HG02610 (cell line): ENCODE results near the gene RAB20.

Experiments
- ATAC-seq: cut with Tn5 transposase; IDR thresholded peaks from one replicate; pipeline ENCODE4 v1.9.1; 2021; ENCODE audit warnings: mild to moderate bottlenecking, moderate library complexity; ENCODE audit not compliant: unreplicated experiment

The RAB20 gene

GRCh38 chr13:110474713-110475112, 86.8 kb downstream of the RAB20 start:
- no peak for ATAC-seq
